NB4 (cell line): ENCODE data around the gene ZCCHC24.

ENCODE experiments used
- CTCF ChIP-seq: IDR thresholded peaks from one replicate; pipeline ENCODE4 v1.5.1; 2012; ENCODE audit warnings: low read depth, low read length
- MAX ChIP-seq: IDR thresholded peaks from 2 replicates; pipeline ENCODE4 v1.6.1; 2011; ENCODE audit warnings: low read depth, low read length
- MYC ChIP-seq: IDR thresholded peaks from 2 replicates; pipeline ENCODE4 v1.6.1; 2011; ENCODE audit warnings: low read depth, low read length
- POLR2A ChIP-seq: IDR thresholded peaks from 2 replicates; pipeline ENCODE4 v1.6.1; 2011; ENCODE audit warnings: mild to moderate bottlenecking; ENCODE audit not compliant: insufficient read length; ENCODE audit errors: extremely low read depth

- TF ChIP-seq CTCF (no peak), POLR2A (no peak), MAX (no peak), MYC (no peak)
Observed at GRCh38 chr10:79418886-79419595, 26.4 kb downstream of the ZCCHC24 start.
